PC-3 (cell line): ENCODE results near the gene ZNF189. TPM values are rescaled to one million over a fixed set of nuclear protein-coding genes. Genes with fewer than 3 reads are reported as not detected.

Experiments
- ATAC-seq: fragments of 200-7000 bp; cut with Tn5 transposase; 2 replicates; pipeline ENCODE4 v1.9.1; 2020; ENCODE audit warnings: mild to moderate bottlenecking, moderate library complexity
- BruUV-seq: library from RNA; stranded (reverse); fragments of 400-500 nt; replicated peaks from 2 replicates; lab custom pipeline; 2021; lab: Mats Ljungman, UMichigan
- CTCF ChIA-PET: fragments of 300-600 bp; sonication (Branson Sonifier 250); formaldehyde crosslinking; loops from one replicate; lab custom pipeline; 2022; ENCODE audit warnings: antibody characterized with exemption; lab: Charles Lee
- POLR2A ChIA-PET: fragments of 300-600 bp; sonication (Branson Sonifier 250); formaldehyde crosslinking; loops from one replicate; lab custom pipeline; 2022; ENCODE audit warnings: antibody characterized with exemption; ENCODE audit not compliant: unreplicated experiment; lab: Charles Lee
- DNase-seq: peaks from one replicate; pipeline ENCODE4 v3.0.0-alpha.2; 2015
- H2AFZ ChIP-seq: fragments of 300-600 bp; sonication (generic); 2 replicates; pipeline ENCODE4 v1.6.0; 2016; ENCODE audit warnings: antibody characterized with exemption, low read length
- H3F3A ChIP-seq: fragments of 300-600 bp; sonication (generic); one replicate; pipeline ENCODE4 v1.6.0; 2017; ENCODE audit warnings: antibody characterized with exemption, low read length, control low read depth, mild to moderate bottlenecking; ENCODE audit not compliant: unreplicated experiment
- H3K27ac ChIP-seq: fragments of 300-600 bp; sonication (generic); 2 replicates; pipeline ENCODE4 v1.5.1; 2016; ENCODE audit warnings: mild to moderate bottlenecking, low read length
- H3K27me3 ChIP-seq: fragments of 300-600 bp; sonication (generic); 2 replicates; pipeline ENCODE4 v1.6.1; 2016; ENCODE audit warnings: low read length, mixed read lengths
- H3K36me3 ChIP-seq: fragments of 300-600 bp; sonication (generic); 2 replicates; pipeline ENCODE4 v1.6.1; 2016; ENCODE audit warnings: low read depth, mixed run types, low read length, mixed read lengths
- H3K4me1 ChIP-seq: fragments of 300-600 bp; sonication (generic); 2 replicates; pipeline ENCODE4 v1.5.1; 2016; ENCODE audit warnings: low read length; ENCODE audit not compliant: insufficient read depth
- H3K4me2 ChIP-seq: fragments of 300-600 bp; sonication (generic); 2 replicates; pipeline ENCODE4 v1.6.0; 2016; ENCODE audit warnings: low read length
- H3K4me3 ChIP-seq: fragments of 300-600 bp; sonication (generic); 2 replicates; pipeline ENCODE4 v1.5.1; 2016; ENCODE audit warnings: mild to moderate bottlenecking, low read length, mixed read lengths
- H3K79me2 ChIP-seq: fragments of 300-600 bp; sonication (generic); 2 replicates; pipeline ENCODE4 v1.6.1; 2017; ENCODE audit warnings: low read length, mixed read lengths
- H3K9ac ChIP-seq: fragments of 300-600 bp; sonication (generic); 2 replicates; pipeline ENCODE4 v1.6.0; 2016; ENCODE audit warnings: mild to moderate bottlenecking, low read length
- H3K9me2 ChIP-seq: fragments of 300-600 bp; sonication (generic); replicated peaks from 2 replicates; pipeline ENCODE4 v1.6.1; 2016; ENCODE audit warnings: mixed run types, low read length, mixed read lengths
- H3K9me3 ChIP-seq: fragments of 300-600 bp; sonication (generic); 2 replicates; pipeline ENCODE4 v1.6.1; 2016; ENCODE audit warnings: low read length, mixed read lengths
- H4K20me1 ChIP-seq: fragments of 300-600 bp; sonication (generic); 2 replicates; pipeline ENCODE4 v1.6.1; 2016; ENCODE audit warnings: low read length, mixed read lengths
- EZH2 ChIP-seq: fragments of 300-600 bp; sonication (generic); IDR thresholded peaks from one replicate; pipeline ENCODE4 v1.6.1; 2017; ENCODE audit warnings: antibody characterized with exemption, mild to moderate bottlenecking, low read length; ENCODE audit not compliant: unreplicated experiment
- EZH2phosphoT487 ChIP-seq: fragments of 300-600 bp; sonication (generic); IDR thresholded peaks from 2 replicates; pipeline ENCODE4 v1.6.1; 2018; ENCODE audit warnings: mild to moderate bottlenecking, antibody characterized with exemption, low read length, borderline replicate concordance
- intact Hi-C: fragments of 100-400 bp; cut with micrococcal nuclease; formaldehyde crosslinking; loops from 2 replicates; pipeline ENCODE4 v1.9.0; 2023
- total RNA-seq: library from RNA; depleted of rRNA; stranded (reverse); fragments of >200 nt; gene quantifications from 2 replicates; pipeline ENCODE4 v1.2.3, GENCODE V29; 2014
- TF ChIP-seq, protein P1 (sequence below): fragments of 300-600 bp; sonication (generic); conservative IDR thresholded peaks from 2 replicates; pipeline ENCODE4 v1.5.1; 2017; ENCODE audit warnings: antibody characterized with exemption, low read depth, mild to moderate bottlenecking, low read length

Gene ZNF189
- total RNA-seq, 1 experiment from 2014 or later, result 4.5 TPM

DNA sequence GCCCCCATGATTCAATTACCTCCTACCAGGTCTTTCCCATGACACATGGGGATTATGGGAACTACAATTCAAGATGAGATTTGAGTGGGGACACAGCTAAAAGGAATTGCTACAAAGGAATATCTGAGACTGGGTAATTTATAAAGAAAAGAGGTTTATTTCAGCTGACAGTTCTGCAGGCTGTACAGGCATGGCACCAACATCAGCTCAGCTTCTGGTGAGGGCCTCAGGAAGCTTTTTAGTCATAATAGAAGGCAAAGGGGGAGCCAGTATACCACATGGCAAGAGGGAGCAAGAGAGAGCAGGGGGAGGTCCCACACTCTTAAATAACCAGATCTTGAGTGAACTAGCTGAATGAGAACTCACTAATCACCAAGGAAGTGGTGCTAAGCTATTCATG, 48.1 kb downstream of the ZNF189 start:
- intact Hi-C loops, result no loop called here
- Histone ChIP-seq H3K79me2 (no peaks in the 10 kb centered on the region), H3K4me2 (no peak overlapping the region), H3K27ac (no peak overlapping the region), H3F3A (no peaks in the 10 kb centered on the region), H3K4me3 (no peak overlapping the region), H3K9me3 (no peaks in the 10 kb centered on the region), H3K9me2 (no peaks in the 10 kb centered on the region), H3K27me3 (peaks cover 14% of the 10 kb centered on the region), H3K4me1 (no peaks in the 10 kb centered on the region), H4K20me1 (no peaks in the 10 kb centered on the region), H2AFZ (no peak overlapping the region), H3K36me3 (no peaks in the 10 kb centered on the region), H3K9ac (no peak overlapping the region)
- TF ChIP-seq, protein P1, sequence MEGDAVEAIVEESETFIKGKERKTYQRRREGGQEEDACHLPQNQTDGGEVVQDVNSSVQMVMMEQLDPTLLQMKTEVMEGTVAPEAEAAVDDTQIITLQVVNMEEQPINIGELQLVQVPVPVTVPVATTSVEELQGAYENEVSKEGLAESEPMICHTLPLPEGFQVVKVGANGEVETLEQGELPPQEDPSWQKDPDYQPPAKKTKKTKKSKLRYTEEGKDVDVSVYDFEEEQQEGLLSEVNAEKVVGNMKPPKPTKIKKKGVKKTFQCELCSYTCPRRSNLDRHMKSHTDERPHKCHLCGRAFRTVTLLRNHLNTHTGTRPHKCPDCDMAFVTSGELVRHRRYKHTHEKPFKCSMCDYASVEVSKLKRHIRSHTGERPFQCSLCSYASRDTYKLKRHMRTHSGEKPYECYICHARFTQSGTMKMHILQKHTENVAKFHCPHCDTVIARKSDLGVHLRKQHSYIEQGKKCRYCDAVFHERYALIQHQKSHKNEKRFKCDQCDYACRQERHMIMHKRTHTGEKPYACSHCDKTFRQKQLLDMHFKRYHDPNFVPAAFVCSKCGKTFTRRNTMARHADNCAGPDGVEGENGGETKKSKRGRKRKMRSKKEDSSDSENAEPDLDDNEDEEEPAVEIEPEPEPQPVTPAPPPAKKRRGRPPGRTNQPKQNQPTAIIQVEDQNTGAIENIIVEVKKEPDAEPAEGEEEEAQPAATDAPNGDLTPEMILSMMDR, result no peak
- TF ChIP-seq EZH2 (no peak), EZH2phosphoT487 (no peak)
- DNase-seq (no peak), ATAC-seq (no peak)
- CTCF ChIA-PET, result no interaction called here
- POLR2A ChIA-PET, result no interaction called here
- BruUV-seq, result no TSS peak

DNA sequence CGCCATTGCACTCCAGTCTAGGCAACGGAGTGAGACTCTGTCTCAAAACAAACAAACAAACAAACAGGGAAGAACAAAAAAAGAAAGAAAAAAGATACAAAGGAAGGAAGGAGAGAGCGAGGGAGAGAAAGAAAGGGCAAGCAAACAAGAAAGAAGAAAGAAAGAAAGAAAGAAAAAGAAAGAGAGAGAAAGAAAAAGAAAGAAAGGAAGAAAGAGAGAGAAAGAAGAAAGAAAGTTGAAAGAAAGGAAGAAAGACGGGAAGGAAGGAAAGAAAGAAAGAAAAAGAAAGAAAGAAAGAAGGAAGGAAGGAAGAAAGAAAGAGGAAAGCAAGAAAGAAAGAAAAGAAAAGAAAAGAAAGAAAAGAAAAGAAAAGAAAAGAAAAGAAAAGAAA, 50.0 kb downstream of the ZNF189 start:
- Histone ChIP-seq H4K20me1 (no peaks in the 10 kb centered on the region), H2AFZ (peak overlapping the region; percentile 90)

More for the DNA sequence above, 50.0 kb downstream of the ZNF189 start:
- no peak overlapping the region for H3K27ac ChIP-seq
- TF ChIP-seq, protein P1, result no peak
- TF ChIP-seq EZH2phosphoT487, result no peak
- no peak for TF ChIP-seq EZH2
- ChIA-PET POLR2A (no interaction called here), CTCF (interaction anchor here (0.5 to 1.8 kb wide), 5 partner anchors 10 to 119 kb away, joined by 3 to 11 read pairs (median 4); partner anchors contain the start of genes MRPL50, RNF20 and ZNF189)
- no peaks in the 10 kb centered on the region for H3K79me2 ChIP-seq
- no peaks in the 10 kb centered on the region for H3K27me3 ChIP-seq
- H3K9me3 ChIP-seq, result no peaks in the 10 kb centered on the region
- ATAC-seq, result no peak
- intact Hi-C loops, result loop anchor here (1.0 kb wide), 1 partner anchor 82 kb away; no protein-coding TSS in a partner anchor
- no peaks in the 10 kb centered on the region for H3F3A ChIP-seq
- H3K4me1 ChIP-seq, result no peaks in the 10 kb centered on the region
- DNase-seq, result no peak
- H3K9ac ChIP-seq, result no peak overlapping the region
- no peaks in the 10 kb centered on the region for H3K9me2 ChIP-seq
- peak overlapping the region; percentile 86 for H3K4me2 ChIP-seq
- peak overlapping the region; percentile 73 for H3K4me3 ChIP-seq
- BruUV-seq, result no TSS peak
- no peaks in the 10 kb centered on the region for H3K36me3 ChIP-seq
